ENCODE measurements around the gene SS18L1.

The SS18L1 gene

GRCh38 chr20:62210496-62210855 is 66.9 kb downstream of the SS18L1 start:
- no peak for DNase-seq (ENCODE audit: low read depth in 2 of 2)

GRCh38 chr20:62211216-62211615 is 67.6 kb downstream of the SS18L1 start:
- DNase-seq (ENCODE audit: low read depth in 2 of 2): no peak

GRCh38 chr20:62211769-62212288 is 68.3 kb downstream of the SS18L1 start:
- DNase-seq (ENCODE audit: low read depth in 2 of 2): no peak

- DNase-seq (ENCODE audit: low read depth in 2 of 2): no peak
These were observed 68.7 kb downstream of the SS18L1 start for GRCh38 chr20:62212299-62212698.

- no peak for DNase-seq (ENCODE audit: low read depth in 2 of 2)
These were observed 70.5 kb downstream of the SS18L1 start for GRCh38 chr20:62214067-62214466.

GRCh38 chr20:62215020-62215990 is 71.7 kb downstream of the SS18L1 start:
- DNase-seq (ENCODE audit: low read depth in 2 of 2): no peak

- DNase-seq (ENCODE audit: low read depth in 2 of 2): no peak
These were observed 72.5 kb downstream of the SS18L1 start for GRCh38 chr20:62215991-62216635.

GRCh38 chr20:62216636-62217566 is 73.3 kb downstream of the SS18L1 start:
- DNase-seq (ENCODE audit: low read depth in 2 of 2): no peak

- DNase-seq (ENCODE audit: low read depth in 2 of 2): no peak
These were observed 74.6 kb downstream of the SS18L1 start for GRCh38 chr20:62217913-62218773.

- no peak for DNase-seq (ENCODE audit: low read depth in 2 of 2)
These were observed 75.8 kb downstream of the SS18L1 start for GRCh38 chr20:62219101-62219991.

GRCh38 chr20:62219992-62220665 is 76.6 kb downstream of the SS18L1 start, which contains the start of gene HRH3:
Gene HRH3 (minus strand): TSS chr20:62220278. CDS start chr20:62219970, 308 bp downstream.
- peak; percentile 11 to 42 for DNase-seq (ENCODE audit: low read depth in 2 of 2)

- DNase-seq (ENCODE audit: low read depth in 2 of 2): no peak
These were observed 77.3 kb downstream of the SS18L1 start for GRCh38 chr20:62220666-62221568.

GRCh38 chr20:62222266-62222850 is 78.8 kb downstream of the SS18L1 start:
- no peak for DNase-seq (ENCODE audit: low read depth in 2 of 2)

- DNase-seq (ENCODE audit: low read depth in 2 of 2): no peak
These were observed 79.4 kb downstream of the SS18L1 start for GRCh38 chr20:62222972-62223371.

- DNase-seq (ENCODE audit: low read depth in 2 of 2): no peak
These were observed 80.0 kb downstream of the SS18L1 start for GRCh38 chr20:62223571-62223970.

GRCh38 chr20:62224113-62224855 is 80.7 kb downstream of the SS18L1 start:
- no peak for DNase-seq (ENCODE audit: low read depth in 2 of 2)

GRCh38 chr20:62225026-62225425 is 81.5 kb downstream of the SS18L1 start:
- DNase-seq (ENCODE audit: low read depth in 2 of 2): no peak
